ENCODE results near the gene SH3PXD2B. TPM values are rescaled to one million over a fixed set of nuclear protein-coding genes. Genes with fewer than 3 reads are reported as not detected.

The SH3PXD2B gene
- total RNA-seq, 2 donors from 2014 or later = 12.2 to 13.2 TPM

- intact Hi-C loops (cut with DNase I) = no loop called here
- Histone ChIP-seq H3K36me3 (no peaks in the 10 kb centered on the region), H3K27ac (no peak overlapping the region), H3K4me3 (no peak overlapping the region), H3K9me3 (no peaks in the 10 kb centered on the region), H3K27me3 (no peaks in the 10 kb centered on the region), H3K4me1 (no peaks in the 10 kb centered on the region), H3K9ac (ENCODE audit: low read depth in 2 of 2, low read length in 2 of 2) (no peak overlapping the region)
- no peak for TF ChIP-seq CTCF (IDR thresholded peaks at IDR 0.05)
- no peak for DNase-seq
Measured at GRCh38 chr5:172361566-172362238, 92.6 kb downstream of the SH3PXD2B start.

GRCh38 chr5:172358345-172358744, 96.0 kb downstream of the SH3PXD2B start:
- Histone ChIP-seq H3K27ac (no peak overlapping the region), H3K9me3 (no peaks in the 10 kb centered on the region), H3K9ac (ENCODE audit: low read depth in 2 of 2, low read length in 2 of 2) (no peak overlapping the region), H3K4me1 (no peaks in the 10 kb centered on the region), H3K4me3 (no peak overlapping the region), H3K27me3 (no peaks in the 10 kb centered on the region), H3K36me3 (no peaks in the 10 kb centered on the region)
- no peak for DNase-seq
- intact Hi-C loops (cut with DNase I) = no loop called here
- TF ChIP-seq CTCF (IDR thresholded peaks at IDR 0.05) = no peak

GRCh38 chr5:172356527-172356926, 97.8 kb downstream of the SH3PXD2B start:
- no peaks in the 10 kb centered on the region for H3K27me3 ChIP-seq
- intact Hi-C loops (cut with DNase I) = no loop called here
- no peaks in the 10 kb centered on the region for H3K4me1 ChIP-seq
- no peak for DNase-seq
- H3K27ac ChIP-seq = no peak overlapping the region
- no peaks in the 10 kb centered on the region for H3K36me3 ChIP-seq
- no peak overlapping the region for H3K4me3 ChIP-seq
- TF ChIP-seq CTCF (IDR thresholded peaks at IDR 0.05) = no peak
- H3K9me3 ChIP-seq = no peaks in the 10 kb centered on the region
- H3K9ac ChIP-seq (ENCODE audit: low read depth in 2 of 2, low read length in 2 of 2) = no peak overlapping the region

- no peak overlapping the region for H3K27ac ChIP-seq
- no peaks in the 10 kb centered on the region for H3K4me1 ChIP-seq
- no peak for TF ChIP-seq CTCF (IDR thresholded peaks at IDR 0.05)
Measured at GRCh38 chr5:172356047-172356446, 98.3 kb downstream of the SH3PXD2B start.

GRCh38 chr5:172353846-172354245, 100.5 kb downstream of the SH3PXD2B start:
- Histone ChIP-seq H3K9me3 (no peaks in the 10 kb centered on the region), H3K4me1 (no peaks in the 10 kb centered on the region), H3K9ac (ENCODE audit: low read depth in 2 of 2, low read length in 2 of 2) (no peak overlapping the region), H3K27me3 (no peaks in the 10 kb centered on the region), H3K4me3 (no peak overlapping the region), H3K27ac (no peak overlapping the region), H3K36me3 (no peaks in the 10 kb centered on the region)
- no peak for DNase-seq
- no peak for TF ChIP-seq CTCF (IDR thresholded peaks at IDR 0.05)
- intact Hi-C loops (cut with DNase I) = no loop called here

More at GRCh38 chr5:172356047-172356446, 98.3 kb downstream of the SH3PXD2B start:
- no peaks in the 10 kb centered on the region for H3K27me3 ChIP-seq
- DNase-seq = no peak
- intact Hi-C loops (cut with DNase I) = no loop called here
- no peaks in the 10 kb centered on the region for H3K9me3 ChIP-seq
- H3K36me3 ChIP-seq = no peaks in the 10 kb centered on the region
- H3K9ac ChIP-seq (ENCODE audit: low read depth in 2 of 2, low read length in 2 of 2) = no peak overlapping the region
- no peak overlapping the region for H3K4me3 ChIP-seq
